Activated T-cell treated with anti-CD3 and anti-CD28 coated beads, Interleukin-2, amount 50 U/mL, for 4 hours (primary cell): ENCODE measurements around the gene MAN1C1. TPM values are rescaled to one million over a fixed set of nuclear protein-coding genes. Genes with fewer than 3 reads are reported as not detected.
"Not testable (repeated sequence)": the region's sequence is repeated elsewhere in the genome, so short reads cannot be mapped to it uniquely, and the experiment has no call there.

Experiments used
- ATAC-seq, 2 donors: fragments of 200-7000 bp; cut with Tn5 transposase; one replicate each; pipeline ENCODE4 v1.10.0; 2021
- DNase-seq: peaks from one replicate; pipeline ENCODE4 v3.0.0-alpha.2; 2020
- H3K27me3 Mint-ChIP-seq: one replicate; pipeline ENCODE4 v1.8.0; 2021; ENCODE audit warnings: low read depth, mixed read lengths
- H3K36me3 Mint-ChIP-seq: one replicate; pipeline ENCODE4 v1.8.0; 2022; ENCODE audit warnings: mixed read lengths; ENCODE audit not compliant: insufficient read depth
- H3K4me1 Mint-ChIP-seq: one replicate; pipeline ENCODE4 v1.8.0; 2021; ENCODE audit warnings: low read depth, mixed read lengths
- H3K4me3 Mint-ChIP-seq: one replicate; pipeline ENCODE4 v1.8.0; 2021; ENCODE audit warnings: mild to moderate bottlenecking, moderate library complexity, mixed read lengths
- H3K9me3 Mint-ChIP-seq: one replicate; pipeline ENCODE4 v1.8.0; 2021; ENCODE audit warnings: mixed read lengths
- total RNA-seq, 3 donors: library from RNA; stranded (reverse); gene quantifications; one replicate each; pipeline ENCODE4 v1.2.1, GENCODE V29; 2021

MAN1C1 gene
- total RNA-seq, 3 donors from 2014 or later: 2.7 to 5.7 (median 3.1) TPM

- not testable (repeated sequence) for ATAC-seq, H3K27me3 Mint-ChIP-seq, DNase-seq, H3K9me3 Mint-ChIP-seq, H3K4me1 Mint-ChIP-seq, H3K36me3 Mint-ChIP-seq, H3K4me3 Mint-ChIP-seq
Observed at GRCh38 chr1:25596641-25597040, 19.9 kb upstream of the MAN1C1 start.

- no peak overlapping the region for H3K4me3 Mint-ChIP-seq
- peaks cover 5% of the 10 kb centered on the region for H3K36me3 Mint-ChIP-seq
- peaks cover 5% of the 10 kb centered on the region for H3K9me3 Mint-ChIP-seq
- ATAC-seq (no peak), DNase-seq (no peak)
- no peaks in the 10 kb centered on the region for H3K27me3 Mint-ChIP-seq
- no peaks in the 10 kb centered on the region for H3K4me1 Mint-ChIP-seq
Observed at GRCh38 chr1:25598879-25599278, 17.7 kb upstream of the MAN1C1 start.

- Mint-ChIP-seq H3K4me3 (no peak overlapping the region), H3K36me3 (peaks cover 5% of the 10 kb centered on the region)
- DNase-seq: no peak
Observed at GRCh38 chr1:25599969-25600610, 16.5 kb upstream of the MAN1C1 start.

GRCh38 chr1:25600971-25601699, 15.5 kb upstream of the MAN1C1 start:
- DNase-seq, H3K4me3 Mint-ChIP-seq, H3K4me1 Mint-ChIP-seq, H3K36me3 Mint-ChIP-seq, H3K27me3 Mint-ChIP-seq, H3K9me3 Mint-ChIP-seq, ATAC-seq: not testable (repeated sequence)

More at GRCh38 chr1:25599969-25600610, 16.5 kb upstream of the MAN1C1 start:
- Mint-ChIP-seq H3K4me1 (no peaks in the 10 kb centered on the region), H3K27me3 (no peaks in the 10 kb centered on the region), H3K9me3 (peaks cover 5% of the 10 kb centered on the region)
- ATAC-seq: no peak

- H3K36me3 Mint-ChIP-seq, H3K27me3 Mint-ChIP-seq, DNase-seq, ATAC-seq, H3K9me3 Mint-ChIP-seq, H3K4me1 Mint-ChIP-seq, H3K4me3 Mint-ChIP-seq: not testable (repeated sequence)
Observed at GRCh38 chr1:25603779-25604538, 12.6 kb upstream of the MAN1C1 start.

GRCh38 chr1:25607123-25607522, 9.5 kb upstream of the MAN1C1 start:
- Mint-ChIP-seq H3K36me3 (no peaks in the 10 kb centered on the region), H3K4me1 (peaks cover 15% of the 10 kb centered on the region), H3K4me3 (no peak overlapping the region), H3K27me3 (no peaks in the 10 kb centered on the region), H3K9me3 (no peaks in the 10 kb centered on the region)
- ATAC-seq (no peak), DNase-seq (no peak)

GRCh38 chr1:25608488-25609178, 8.0 kb upstream of the MAN1C1 start:
- H3K4me3 Mint-ChIP-seq: no peak overlapping the region
- no peaks in the 10 kb centered on the region for H3K9me3 Mint-ChIP-seq
- DNase-seq (peak; percentile 87), ATAC-seq (peak; percentile 98 to 100)
- no peaks in the 10 kb centered on the region for H3K27me3 Mint-ChIP-seq
- H3K36me3 Mint-ChIP-seq: no peaks in the 10 kb centered on the region
- peaks cover 16% of the 10 kb centered on the region for H3K4me1 Mint-ChIP-seq

- no peaks in the 10 kb centered on the region for H3K36me3 Mint-ChIP-seq
- no peak overlapping the region for H3K4me3 Mint-ChIP-seq
- no peak for DNase-seq
- ATAC-seq: no peak
- H3K4me1 Mint-ChIP-seq: peaks cover 25% of the 10 kb centered on the region
- no peaks in the 10 kb centered on the region for H3K9me3 Mint-ChIP-seq
- no peaks in the 10 kb centered on the region for H3K27me3 Mint-ChIP-seq
Observed at GRCh38 chr1:25609921-25610320, 6.7 kb upstream of the MAN1C1 start.

- no peak for DNase-seq
- peaks cover 36% of the 10 kb centered on the region for H3K4me1 Mint-ChIP-seq
- no peaks in the 10 kb centered on the region for H3K9me3 Mint-ChIP-seq
- no peaks in the 10 kb centered on the region for H3K27me3 Mint-ChIP-seq
- no peak for ATAC-seq
- H3K36me3 Mint-ChIP-seq: no peaks in the 10 kb centered on the region
- no peak overlapping the region for H3K4me3 Mint-ChIP-seq
Observed at GRCh38 chr1:25610822-25611630, 5.6 kb upstream of the MAN1C1 start.

GRCh38 chr1:25611843-25612242, 4.7 kb upstream of the MAN1C1 start:
- no peak overlapping the region for H3K4me3 Mint-ChIP-seq
- H3K9me3 Mint-ChIP-seq: no peaks in the 10 kb centered on the region
- no peaks in the 10 kb centered on the region for H3K36me3 Mint-ChIP-seq
- no peaks in the 10 kb centered on the region for H3K27me3 Mint-ChIP-seq
- DNase-seq (no peak), ATAC-seq (no peak)
- H3K4me1 Mint-ChIP-seq: peaks cover 36% of the 10 kb centered on the region

- DNase-seq (no peak), ATAC-seq (no peak)
- H3K9me3 Mint-ChIP-seq: no peaks in the 10 kb centered on the region
- H3K27me3 Mint-ChIP-seq: no peaks in the 10 kb centered on the region
- peaks cover 36% of the 10 kb centered on the region for H3K4me1 Mint-ChIP-seq
- no peaks in the 10 kb centered on the region for H3K36me3 Mint-ChIP-seq
- H3K4me3 Mint-ChIP-seq: no peak overlapping the region
Observed at GRCh38 chr1:25612421-25612820, 4.2 kb upstream of the MAN1C1 start.

- Mint-ChIP-seq H3K4me1 (peaks cover 36% of the 10 kb centered on the region), H3K9me3 (no peaks in the 10 kb centered on the region), H3K4me3 (no peak overlapping the region)
Observed at GRCh38 chr1:25613091-25613490, 3.5 kb upstream of the MAN1C1 start.

GRCh38 chr1:25614501-25615171, 2.0 kb upstream of the MAN1C1 start:
- Mint-ChIP-seq H3K36me3 (no peaks in the 10 kb centered on the region), H3K27me3 (peaks cover 2% of the 10 kb centered on the region), H3K4me3 (no peak overlapping the region), H3K9me3 (no peaks in the 10 kb centered on the region), H3K4me1 (peaks cover 46% of the 10 kb centered on the region)
- ATAC-seq: no peak
- DNase-seq: no peak

More at GRCh38 chr1:25613091-25613490, 3.5 kb upstream of the MAN1C1 start:
- DNase-seq (no peak), ATAC-seq (no peak)
- no peaks in the 10 kb centered on the region for H3K27me3 Mint-ChIP-seq
- H3K36me3 Mint-ChIP-seq: no peaks in the 10 kb centered on the region
